ENCODE results near the gene YPEL3. TPM values are rescaled to one million over a fixed set of nuclear protein-coding genes. Genes with fewer than 3 reads are reported as not detected.

Gene YPEL3
- 4.2 to 10.2 TPM (median 7.7 TPM) in 5 replicates for total RNA-seq (2022; extraction: Qiagen RNA extraction)

GRCh38 chr16:30096105-30096861 lies at the start of gene YPEL3:
YPEL3 (minus strand) TSS chr16:30096213; CDS start chr16:30095482, 731 bp downstream.

GRCh38 chr16:30113031-30113710 lies 17.2 kb upstream of the YPEL3 start, which contains the start of gene GDPD3:
GDPD3 (minus strand) TSS chr16:30113537; CDS start chr16:30113478, 59 bp downstream.

GRCh38 chr16:30091474-30092372 lies 4.3 kb downstream of the YPEL3 start, which contains the start of gene TBX6:
TBX6 (minus strand) TSS chr16:30091924; CDS start chr16:30091193, 731 bp downstream.

DNA sequence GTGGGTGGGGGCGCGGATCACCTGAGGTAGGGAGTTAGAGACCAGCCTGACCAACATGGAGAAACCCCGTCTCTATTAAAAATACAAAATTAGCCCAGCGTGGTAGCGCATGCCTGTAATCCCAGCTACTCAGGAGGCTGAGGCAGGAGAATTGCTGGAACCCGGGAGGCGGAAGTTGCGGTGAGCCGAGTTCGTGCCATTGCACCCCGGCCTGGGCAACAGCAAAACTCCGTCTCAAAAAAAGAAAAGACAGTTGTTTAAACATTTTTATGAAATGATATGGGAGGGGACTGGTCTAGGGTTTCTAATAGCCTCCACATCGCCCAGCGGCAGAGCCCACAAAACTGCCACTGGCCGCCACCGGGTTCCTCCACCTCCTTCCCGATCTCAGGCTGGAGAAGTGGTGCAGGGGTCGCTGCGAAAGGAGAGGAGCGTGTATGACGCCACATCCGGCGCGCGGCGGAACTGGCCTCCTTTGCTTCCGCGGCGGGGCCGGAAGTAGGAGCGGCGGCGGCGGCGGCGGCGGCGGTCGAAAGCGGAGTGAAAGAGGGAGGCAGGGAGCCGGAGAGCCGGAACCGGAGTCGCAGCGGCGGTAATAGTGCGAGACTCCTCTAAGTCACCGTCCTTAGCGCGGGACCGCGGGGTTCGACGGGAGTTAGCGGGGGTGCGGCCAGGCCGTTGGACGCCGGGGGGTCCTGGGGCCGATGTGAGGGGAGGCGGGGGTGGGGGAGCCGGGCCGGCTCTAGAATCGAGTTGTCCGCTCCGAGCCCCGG lies 20.3 kb downstream of the YPEL3 start, which contains the start of gene PPP4C:
Gene PPP4C (plus strand): TSS at position 492 of the 773 bp plus-strand sequence. CDS start 384 bp downstream, outside the sequence.

DNA sequence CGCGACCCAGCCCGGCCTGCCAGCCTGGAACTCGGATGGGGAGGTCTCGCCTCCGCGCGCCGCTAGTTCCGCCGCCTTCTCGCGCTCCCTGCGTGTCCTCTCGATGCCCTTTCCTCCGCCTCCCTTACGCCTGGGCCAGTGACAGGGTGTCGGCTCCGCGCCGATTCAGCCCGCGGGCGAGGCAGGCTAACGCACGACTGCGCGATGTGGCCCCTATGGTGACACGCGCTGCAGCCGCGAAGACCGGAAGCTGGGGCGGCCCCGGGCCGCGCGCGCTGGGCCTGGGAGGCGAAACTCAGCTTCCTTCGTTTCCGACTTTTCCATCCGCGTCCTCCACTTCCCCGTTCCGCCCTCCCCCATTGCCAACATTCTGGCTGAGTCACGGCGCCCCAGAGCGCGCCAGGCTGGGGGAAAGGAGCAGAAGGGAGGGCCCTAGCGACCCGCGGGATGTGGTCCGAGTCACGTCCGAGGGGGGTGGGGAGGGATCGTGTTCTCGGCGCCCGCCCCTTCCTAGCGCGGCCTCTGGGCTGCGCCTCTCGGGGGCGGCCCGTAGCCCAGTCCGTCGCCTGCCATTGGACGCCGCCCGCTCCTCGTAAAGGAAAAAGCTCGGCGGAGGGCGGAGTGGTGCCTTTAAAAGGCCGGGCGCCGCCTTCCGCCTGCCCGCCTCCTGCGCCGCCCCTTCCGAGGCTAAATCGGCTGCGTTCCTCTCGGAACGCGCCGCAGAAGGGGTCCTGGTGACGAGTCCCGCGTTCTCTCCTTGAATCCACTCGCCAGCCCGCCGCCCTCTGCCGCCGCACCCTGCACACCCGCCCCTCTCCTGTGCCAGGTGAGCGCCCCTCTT lies 30.7 kb downstream of the YPEL3 start, which contains the start of gene ALDOA:
Gene ALDOA (plus strand): TSS at position 659 of the 841 bp plus-strand sequence. CDS start 1,138 bp downstream, outside the sequence.

Other genes starting within 250 kb of the YPEL3 start
- gene CDIPT, start 233.0 kb downstream of the YPEL3 start, total RNA-seq (2022; extraction: Qiagen RNA extraction): 67.9 to 92.6 TPM (median 87.4 TPM) in 5 replicates
- 18.2 to 22.4 TPM (median 20.4 TPM) in 5 replicates for gene SEZ6L2, start 196.7 kb downstream of the YPEL3 start, total RNA-seq (2022; extraction: Qiagen RNA extraction)
- 15.8 to 26.9 TPM (median 23.3 TPM) in 5 replicates for gene ASPHD1, start 195.7 kb downstream of the YPEL3 start, total RNA-seq (2022; extraction: Qiagen RNA extraction)
- 12.0 to 15.5 TPM (median 13.9 TPM) in 5 replicates for gene KCTD13, start 170.0 kb downstream of the YPEL3 start, total RNA-seq (2022; extraction: Qiagen RNA extraction)
- gene TMEM219, start 134.1 kb downstream of the YPEL3 start, total RNA-seq (2022; extraction: Qiagen RNA extraction): 83.5 to 102 TPM (median 96.1 TPM) in 5 replicates
- 28.0 to 31.9 TPM (median 30.9 TPM) in 5 replicates for gene TAOK2, start 122.3 kb downstream of the YPEL3 start, total RNA-seq (2022; extraction: Qiagen RNA extraction)
- gene HIRIP3, start 100.6 kb downstream of the YPEL3 start, total RNA-seq (2022; extraction: Qiagen RNA extraction): 14.5 to 17.7 TPM (median 15.5 TPM) in 5 replicates
- gene INO80E, start 100.0 kb downstream of the YPEL3 start, total RNA-seq (2022; extraction: Qiagen RNA extraction): 94.8 to 122 TPM (median 102 TPM) in 5 replicates
- 1.5 to 2.5 TPM (median 2.0 TPM) in 5 replicates for gene DOC2A, start 85.2 kb downstream of the YPEL3 start, total RNA-seq (2022; extraction: Qiagen RNA extraction)
- not detected in 5 replicates for gene C16orf92, start 73.0 kb downstream of the YPEL3 start, total RNA-seq (2022; extraction: Qiagen RNA extraction)
- gene TLCD3B, start 64.9 kb downstream of the YPEL3 start, total RNA-seq (2022; extraction: Qiagen RNA extraction): 0.18 to 0.43 TPM (median 0.32 TPM) in 5 replicates
- gene ALDOA, start 30.5 kb downstream of the YPEL3 start, total RNA-seq (2022; extraction: Qiagen RNA extraction): 1,622 to 1,806 TPM (median 1,747 TPM) in 5 replicates
- gene PPP4C, start 20.2 kb downstream of the YPEL3 start, total RNA-seq (2022; extraction: Qiagen RNA extraction): 137 to 149 TPM (median 140 TPM) in 5 replicates
- gene TBX6, start 4.3 kb downstream of the YPEL3 start, total RNA-seq (2022; extraction: Qiagen RNA extraction): 0.23 to 0.33 TPM (median 0.28 TPM) in 5 replicates
- 1.2 to 1.5 TPM (median 1.3 TPM) in 5 replicates for gene GDPD3, start 17.3 kb upstream of the YPEL3 start, total RNA-seq (2022; extraction: Qiagen RNA extraction)
- 32.3 to 36.4 TPM (median 35.2 TPM) in 5 replicates for gene MAPK3, start 27.0 kb upstream of the YPEL3 start, total RNA-seq (2022; extraction: Qiagen RNA extraction)
- gene CORO1A, start 87.4 kb upstream of the YPEL3 start, total RNA-seq (2022; extraction: Qiagen RNA extraction): 1.9 to 2.9 TPM (median 2.8 TPM) in 5 replicates
- 98.3 to 218 TPM (median 209 TPM) in 5 replicates for gene BOLA2B, start 97.5 kb upstream of the YPEL3 start, total RNA-seq (2022; extraction: Qiagen RNA extraction)
- gene SLX1A, start 97.7 kb upstream of the YPEL3 start, total RNA-seq (2022; extraction: Qiagen RNA extraction): 7.8 to 14.7 TPM (median 13.7 TPM) in 5 replicates
- 4.9 to 10.8 TPM (median 7.0 TPM) in 5 replicates for gene SULT1A3, start 103.0 kb upstream of the YPEL3 start, total RNA-seq (2022; extraction: Qiagen RNA extraction)
- gene NPIPB13, start 152.3 kb upstream of the YPEL3 start, total RNA-seq (2022; extraction: Qiagen RNA extraction): 1.7 to 3.0 TPM (median 2.7 TPM) in 5 replicates

All from A549 treated with Hydrocortisone at 1 μM for 4 hours (cell line).